ENCODE data around the gene THSD4. TPM values are rescaled to one million over a fixed set of nuclear protein-coding genes. Genes with fewer than 3 reads are reported as not detected.

THSD4 gene
- total RNA-seq, 6 experiments from 2014 or later = 5.2 to 21.8 (median 13.7) TPM

GRCh38 chr15:71362556-71362955 is 247.3 kb downstream of the THSD4 start:
- intact Hi-C loops (cut with DNase I) = no loop called here
- Histone ChIP-seq H3K9me3 (no peaks in the 10 kb centered on the region), H3K27me3 (no peaks in the 10 kb centered on the region), H3K36me3 (no peaks in the 10 kb centered on the region), H3K4me3 (no peak overlapping the region), H3K4me1 (peaks cover 0 to 8% (median 4%) of the 10 kb centered on the region in 4 donors), H3K27ac (no peak overlapping the region)
- TF ChIP-seq CTCF (IDR thresholded peaks at IDR 0.05) = no peak
- no peak for TF ChIP-seq POLR2A (IDR thresholded peaks at IDR 0.05)
- no peak for ATAC-seq
- DNase-seq = no peak
- 82% methylated on average over 8 of the region's 8 CpGs for WGBS (ENCODE audit: insufficient coverage, low coverage, low lambda C conversion rate, missing lambda C conversion rate)

- intact Hi-C loops (cut with DNase I) = no loop called here
- H3K9me3 ChIP-seq = no peaks in the 10 kb centered on the region
- no peak for TF ChIP-seq POLR2A (IDR thresholded peaks at IDR 0.05)
- no peak for TF ChIP-seq CTCF (IDR thresholded peaks at IDR 0.05)
- ATAC-seq = no peak
- no peaks in the 10 kb centered on the region for H3K36me3 ChIP-seq
- DNase-seq = no peak
- no peak overlapping the region for H3K27ac ChIP-seq
- no peaks in the 10 kb centered on the region for H3K27me3 ChIP-seq
- H3K4me1 ChIP-seq = peaks cover 0 to 8% (median 4%) of the 10 kb centered on the region in 4 donors
- H3K4me3 ChIP-seq = no peak overlapping the region
- WGBS (ENCODE audit: insufficient coverage, low coverage, low lambda C conversion rate, missing lambda C conversion rate) = 84% methylated on average over 11 of the region's 11 CpGs
Measured at GRCh38 chr15:71362987-71363968, 248.0 kb downstream of the THSD4 start.

- DNase-seq = no peak
- no peak overlapping the region for H3K4me3 ChIP-seq
- no peak for TF ChIP-seq POLR2A (IDR thresholded peaks at IDR 0.05)
- no peak for TF ChIP-seq CTCF (IDR thresholded peaks at IDR 0.05)
- no peak for ATAC-seq
- 79% methylated on average over 2 of the region's 5 CpGs for WGBS (ENCODE audit: insufficient coverage, low coverage, low lambda C conversion rate, missing lambda C conversion rate)
- intact Hi-C loops (cut with DNase I) = no loop called here
- H3K27ac ChIP-seq = no peak overlapping the region
- no peaks in the 10 kb centered on the region for H3K9me3 ChIP-seq
- peaks cover 0 to 8% (median 4%) of the 10 kb centered on the region in 4 donors for H3K4me1 ChIP-seq
- H3K27me3 ChIP-seq = no peaks in the 10 kb centered on the region
- H3K36me3 ChIP-seq = no peaks in the 10 kb centered on the region
Measured at GRCh38 chr15:71364117-71364584, 248.9 kb downstream of the THSD4 start.

GRCh38 chr15:71366522-71366921 is 251.3 kb downstream of the THSD4 start:
- WGBS (ENCODE audit: insufficient coverage, low coverage, low lambda C conversion rate, missing lambda C conversion rate) = 60% methylated on average over 4 of the region's 4 CpGs
- ATAC-seq (peak; percentile 33 to 60 (median 48)), DNase-seq (no peak)
- Histone ChIP-seq H3K36me3 (no peaks in the 10 kb centered on the region), H3K9me3 (no peaks in the 10 kb centered on the region), H3K4me3 (no peak overlapping the region), H3K27me3 (no peaks in the 10 kb centered on the region), H3K27ac (peak overlapping the region; percentile 29 to 63 (median 62)), H3K4me1 (peaks cover 0 to 8% (median 4%) of the 10 kb centered on the region in 4 donors)
- intact Hi-C loops (cut with DNase I) = no loop called here
- TF ChIP-seq POLR2A (IDR thresholded peaks at IDR 0.05) (no peak), CTCF (IDR thresholded peaks at IDR 0.05) (no peak)
